SKM-1 treated with dmso at 0.1 percent for 144 hours (cell line): ENCODE results near the gene APOLD1.
A peak's percentile ranks its signal among the peaks of the same experiment; 100 is the strongest.
"Not testable (repeated sequence)": the region's sequence is repeated elsewhere in the genome, so short reads cannot be mapped to it uniquely, and the experiment has no call there.

Experiments
- DNase-seq: peaks from one replicate; lab custom pipeline; 2025; ENCODE audit not compliant: unreplicated experiment; lab: John Stamatoyannopoulos, UW

APOLD1 gene

DNA sequence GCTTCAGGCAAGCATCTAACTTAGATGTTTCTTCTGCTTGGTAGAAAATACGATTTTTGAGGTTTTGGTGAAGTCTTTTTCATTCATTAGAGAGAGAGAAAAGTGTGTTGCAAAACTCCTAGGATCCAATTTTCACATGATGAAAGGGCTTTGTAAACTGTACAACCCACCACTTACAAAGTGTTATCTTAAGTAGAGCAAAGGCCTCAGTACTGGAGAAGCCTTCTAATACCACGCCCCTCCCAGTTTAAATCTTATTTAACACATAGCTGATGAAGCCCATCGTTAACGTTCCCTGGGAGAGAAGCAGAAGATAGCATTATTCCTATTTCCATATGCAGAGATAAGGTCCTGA is 869 bp downstream of the APOLD1 start:
- no peak for DNase-seq

DNA sequence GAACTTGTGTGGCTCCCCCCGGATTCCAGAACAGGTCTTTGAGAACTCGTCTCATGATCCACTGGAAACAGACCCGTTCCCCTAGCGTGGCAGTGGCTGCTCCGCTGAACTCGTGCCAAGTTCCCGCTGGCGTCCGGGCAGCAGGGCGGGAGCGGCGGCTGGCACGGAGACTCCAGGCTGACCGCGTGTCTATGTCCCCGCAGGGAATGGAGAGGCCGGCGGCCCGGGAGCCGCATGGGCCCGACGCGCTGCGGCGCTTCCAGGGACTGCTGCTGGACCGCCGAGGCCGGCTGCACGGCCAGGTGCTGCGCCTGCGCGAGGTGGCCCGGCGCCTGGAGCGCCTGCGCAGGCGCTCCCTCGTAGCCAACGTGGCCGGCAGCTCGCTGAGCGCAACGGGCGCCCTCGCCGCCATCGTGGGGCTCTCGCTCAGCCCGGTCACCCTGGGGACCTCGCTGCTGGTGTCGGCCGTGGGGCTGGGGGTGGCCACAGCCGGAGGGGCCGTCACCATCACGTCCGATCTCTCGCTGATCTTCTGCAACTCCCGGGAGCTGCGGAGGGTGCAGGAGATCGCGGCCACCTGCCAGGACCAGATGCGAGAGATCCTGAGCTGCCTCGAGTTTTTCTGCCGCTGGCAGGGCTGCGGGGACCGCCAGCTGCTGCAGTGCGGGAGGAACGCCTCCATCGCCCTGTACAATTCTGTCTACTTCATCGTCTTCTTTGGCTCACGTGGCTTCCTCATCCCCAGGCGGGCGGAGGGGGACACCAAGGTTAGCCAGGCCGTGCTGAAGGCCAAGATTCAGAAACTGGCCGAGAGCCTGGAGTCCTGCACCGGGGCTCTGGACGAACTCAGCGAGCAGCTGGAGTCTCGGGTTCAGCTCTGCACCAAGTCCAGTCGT is 1.5 kb downstream of the APOLD1 start:
- DNase-seq = no peak

DNA sequence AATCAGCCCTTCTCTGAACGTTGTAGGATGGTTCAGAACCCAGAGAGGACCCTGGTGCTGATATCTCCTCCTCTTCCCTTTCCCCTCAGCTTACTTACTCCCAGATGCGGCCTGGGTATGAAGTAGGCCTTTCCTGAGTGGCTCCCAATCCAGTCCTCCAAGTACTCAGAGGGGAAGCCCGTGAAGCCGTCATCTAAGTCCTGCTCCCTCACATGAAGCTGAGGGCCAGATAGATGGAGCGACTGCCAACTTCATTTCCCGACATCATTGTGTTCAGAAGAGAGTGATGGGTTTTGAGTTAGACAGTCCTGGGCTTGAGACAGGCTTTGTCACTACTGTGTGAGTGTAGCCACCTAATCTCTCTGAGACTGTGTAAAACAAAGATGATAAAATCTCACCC is 2.7 kb downstream of the APOLD1 start:
- no peak for DNase-seq

DNA sequence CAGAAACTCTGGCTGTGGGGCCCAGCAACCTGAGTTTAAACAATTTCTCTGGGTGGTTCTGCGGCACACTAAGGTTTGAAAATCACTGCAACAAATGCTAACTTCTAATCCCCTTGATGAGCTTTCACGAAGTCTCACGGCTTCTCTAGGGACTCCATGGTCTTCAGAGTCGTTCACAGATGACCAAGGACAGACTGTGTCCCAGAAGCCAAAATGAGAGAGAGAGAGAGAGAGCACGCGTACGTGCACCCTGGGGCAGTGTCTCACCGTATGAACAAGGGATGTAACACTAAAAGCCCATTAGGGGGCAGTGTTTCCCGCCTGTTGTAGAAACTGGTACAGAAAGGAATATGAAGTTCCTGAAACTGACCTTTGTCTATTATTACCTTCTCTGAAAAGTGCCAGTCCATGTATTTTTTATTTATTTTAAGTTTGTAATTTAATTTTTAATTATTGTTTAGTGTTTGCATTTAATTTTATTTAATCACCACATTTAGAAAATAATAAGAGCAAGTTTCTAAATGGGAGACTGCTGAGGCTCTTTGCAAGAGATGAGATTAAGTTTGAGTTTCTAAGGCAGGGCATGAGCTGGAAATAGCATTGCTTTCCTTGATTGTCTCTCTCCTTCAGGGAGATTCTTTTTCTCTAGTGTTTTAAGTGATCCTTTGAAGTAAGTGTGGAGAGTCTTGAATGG is 3.4 kb downstream of the APOLD1 start:
- DNase-seq = peak; percentile 40

DNA sequence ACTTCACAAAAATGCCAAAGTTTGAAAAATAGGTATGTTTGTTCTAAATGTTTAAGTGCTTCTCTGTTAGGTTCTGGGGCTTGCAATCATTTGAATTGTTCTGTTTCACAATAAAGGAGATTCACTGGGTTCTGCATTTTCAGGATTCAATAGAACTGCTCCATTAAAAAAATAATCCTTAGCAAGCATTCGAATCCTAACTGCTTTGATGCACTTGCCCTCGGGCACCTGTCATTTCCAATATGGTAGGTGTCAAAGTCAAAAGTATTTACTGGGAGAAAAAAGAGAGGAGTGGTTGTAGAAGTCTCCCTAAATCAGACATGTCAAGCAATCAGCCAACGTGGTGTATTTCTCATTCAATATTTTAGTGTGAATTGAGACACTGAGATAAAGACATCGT is 5.5 kb downstream of the APOLD1 start:
- DNase-seq = no peak

DNA sequence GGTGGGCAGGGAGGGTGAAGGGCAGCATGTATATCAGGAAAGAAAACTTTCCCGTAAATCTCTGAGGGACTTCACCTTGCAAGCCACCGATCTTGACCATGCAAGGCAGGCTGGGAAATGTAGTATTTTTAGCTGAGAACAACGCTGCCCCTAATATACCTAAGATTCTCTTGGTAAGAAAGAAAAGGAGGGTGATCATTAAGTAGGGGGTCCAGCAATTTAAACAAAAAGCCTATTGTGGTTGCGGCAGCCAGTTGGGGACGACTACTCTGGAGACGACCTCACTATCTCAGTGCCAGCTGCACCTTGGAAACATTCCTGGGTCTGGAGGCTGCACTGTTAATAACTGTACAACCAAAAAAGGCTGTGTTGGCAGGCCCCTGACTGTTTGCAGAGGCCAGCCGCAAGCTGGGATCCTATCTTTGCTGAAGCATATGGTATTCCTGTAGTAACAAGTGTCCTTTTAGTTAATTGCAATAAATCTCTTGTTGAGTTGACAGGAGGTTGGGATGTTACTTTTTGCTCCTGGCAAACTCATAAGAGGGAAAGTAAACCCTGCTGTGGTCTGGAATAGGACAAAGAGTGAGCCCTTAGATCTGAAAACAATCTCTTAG is 6.4 kb downstream of the APOLD1 start:
- DNase-seq = no peak

DNA sequence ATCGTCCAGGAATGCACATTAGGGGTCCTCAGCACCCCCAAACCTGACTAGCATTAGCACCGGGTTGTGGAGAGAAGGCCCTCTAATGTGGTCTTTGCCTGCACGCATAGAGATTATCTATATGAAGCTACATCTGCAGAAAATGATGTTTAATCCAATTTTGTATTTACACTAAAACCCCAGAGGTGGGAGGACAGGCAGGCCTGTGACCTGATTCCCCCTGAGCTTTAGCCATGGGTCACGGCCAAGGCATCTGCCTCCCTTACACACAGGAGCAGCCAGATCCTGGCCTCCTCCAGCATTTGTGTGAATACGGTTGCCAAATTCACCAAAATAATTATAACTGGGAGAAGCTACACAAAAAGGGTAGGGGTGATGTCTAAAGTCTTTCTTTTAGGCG is 7.0 kb downstream of the APOLD1 start:
- no peak for DNase-seq

DNA sequence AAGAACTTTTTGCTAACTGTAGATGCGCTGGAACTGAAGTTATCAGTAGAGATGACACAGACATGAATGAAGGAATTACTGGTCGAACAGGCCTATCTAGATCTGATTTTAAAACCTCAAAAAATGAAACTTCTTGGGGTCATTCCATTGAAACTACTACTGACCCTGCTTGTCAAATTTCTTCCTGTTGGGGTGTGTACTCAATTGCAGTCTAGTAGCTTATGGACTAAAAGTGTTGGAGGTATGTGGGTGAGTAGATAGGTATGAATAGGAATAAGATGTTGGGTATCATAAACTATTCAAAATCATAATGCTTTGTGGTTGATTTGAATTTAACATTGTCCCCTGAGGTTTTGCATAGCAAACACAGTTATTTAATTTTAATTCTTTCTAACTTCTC is 9.2 kb downstream of the APOLD1 start:
- DNase-seq = no peak

DNA sequence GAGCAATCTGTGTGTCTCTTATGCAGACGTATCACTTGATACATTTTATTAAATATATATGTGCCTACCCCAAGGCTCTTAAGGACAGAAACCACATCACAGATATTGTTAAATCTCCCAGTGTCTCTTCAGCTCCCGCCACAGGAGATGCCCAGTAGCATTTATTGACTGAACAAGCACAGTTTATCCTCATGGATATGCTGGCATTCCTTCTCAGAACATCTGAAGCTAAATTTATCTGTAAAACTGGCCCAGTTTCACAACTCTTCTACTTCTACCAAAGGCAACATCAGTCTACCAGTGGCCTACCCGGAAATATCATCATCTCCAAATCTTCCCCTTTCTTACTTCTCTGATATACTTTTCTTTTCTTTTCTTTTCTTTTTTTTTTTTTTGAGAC is 10.7 kb downstream of the APOLD1 start:
- no peak for DNase-seq

DNA sequence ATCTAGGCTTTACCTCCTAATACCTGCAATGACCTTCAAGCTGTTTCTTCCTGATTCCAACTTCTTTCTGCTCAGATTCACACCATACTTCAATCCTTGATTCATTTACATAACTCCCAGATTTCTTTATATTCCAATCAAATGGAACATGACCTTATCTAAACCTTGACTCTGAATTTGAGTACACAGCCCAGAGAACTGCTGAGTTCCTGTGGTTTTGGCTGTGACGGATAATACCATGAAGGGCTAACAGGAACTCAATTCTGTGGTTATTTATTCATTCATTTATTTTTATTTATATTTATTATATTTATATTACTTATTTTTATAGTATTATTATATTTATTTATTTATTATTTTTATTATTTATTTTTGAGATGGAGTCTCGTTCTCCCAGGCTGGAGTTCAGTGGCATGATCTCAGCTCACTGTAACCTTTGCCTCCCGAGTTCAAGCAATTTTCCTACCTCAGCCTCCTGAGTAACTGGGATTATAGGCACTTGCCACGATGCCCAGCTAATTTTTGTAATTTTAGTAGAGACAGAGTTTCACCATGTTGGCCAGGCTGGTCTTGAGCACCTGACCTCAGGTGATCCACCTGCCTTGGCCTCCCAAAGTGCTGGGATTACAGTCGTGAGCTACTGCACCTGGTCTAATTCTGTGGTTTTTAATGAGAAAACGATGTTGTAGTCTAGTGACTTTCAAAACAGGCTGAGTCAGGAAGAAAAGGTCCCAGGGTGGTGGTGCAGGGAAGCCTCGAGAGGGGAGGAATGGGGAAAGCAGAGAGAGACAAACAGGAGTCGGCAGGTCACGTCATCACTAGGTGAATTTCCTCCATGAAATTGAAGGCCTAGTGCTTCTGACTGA is 11.7 kb downstream of the APOLD1 start:
- DNase-seq = no peak

DNA sequence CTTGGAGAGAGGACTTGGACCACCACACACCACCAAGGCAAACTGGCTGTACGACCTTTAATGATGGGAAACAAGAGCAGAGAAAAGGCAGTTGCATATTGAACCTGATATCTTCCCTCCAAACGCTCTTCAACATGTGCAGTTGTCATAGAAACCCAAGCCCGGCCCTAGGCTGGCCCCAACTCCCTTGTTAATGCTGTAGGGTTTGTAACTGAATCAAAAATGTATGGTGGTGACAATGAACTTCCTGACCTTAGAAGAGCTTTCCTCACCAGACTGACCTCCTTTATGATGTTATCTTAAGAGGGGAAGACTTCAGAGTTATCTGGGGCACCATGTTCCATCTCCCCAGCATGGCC is 12.3 kb downstream of the APOLD1 start:
- DNase-seq = no peak

DNA sequence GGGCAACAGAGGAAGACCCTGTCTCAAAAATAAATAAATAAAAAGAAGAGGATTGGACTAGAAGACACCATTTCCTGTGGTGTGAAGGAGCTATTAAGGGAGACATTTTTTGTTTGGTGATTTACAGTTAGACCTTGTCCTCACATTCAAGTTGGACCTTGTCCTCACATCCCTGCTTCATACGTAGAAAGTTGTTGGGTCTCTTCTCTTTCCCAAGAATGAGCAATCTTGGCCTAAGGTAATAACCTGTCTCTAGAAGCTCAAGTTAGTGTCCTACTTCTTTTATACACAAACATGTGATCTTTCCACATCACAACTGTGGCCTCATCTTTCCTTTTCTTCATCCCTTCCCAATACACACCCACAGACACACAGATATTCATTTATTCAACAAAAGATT is 13.0 kb downstream of the APOLD1 start:
- no peak for DNase-seq

DNA sequence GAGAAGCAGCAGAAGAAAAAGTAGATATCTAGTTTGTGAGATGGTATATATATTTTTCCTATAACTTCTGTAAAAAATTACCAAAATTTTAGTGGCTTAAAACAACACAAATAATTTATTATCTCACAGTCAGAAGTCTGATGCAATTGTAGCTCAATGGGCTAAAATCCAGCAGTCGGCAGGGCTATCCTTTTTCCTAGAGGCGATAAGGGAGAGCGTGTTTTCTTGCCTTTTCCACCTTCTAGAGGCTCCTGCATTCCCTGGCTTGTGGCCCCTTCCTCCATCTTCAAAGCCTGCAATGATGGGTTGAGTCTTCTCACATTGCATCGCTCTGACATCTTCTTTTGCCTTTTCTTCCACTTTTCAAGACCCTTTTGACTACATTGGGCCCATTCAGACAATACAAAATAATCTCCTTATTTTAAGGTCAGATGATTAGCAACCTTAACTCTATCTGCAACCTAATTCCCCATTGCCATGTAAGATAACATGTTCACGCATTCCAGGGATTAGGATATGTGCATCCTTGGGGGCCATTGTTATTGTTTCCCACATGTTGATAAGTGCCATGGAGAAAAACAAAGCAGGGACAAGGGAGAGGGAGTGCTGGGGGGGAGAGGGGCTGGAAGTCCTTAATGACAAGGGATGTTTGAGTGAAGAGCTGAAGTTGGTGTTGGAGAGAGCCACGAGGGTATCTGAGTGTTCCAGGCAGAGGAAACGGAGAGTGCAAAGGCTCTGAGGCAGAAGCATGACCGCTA is 13.9 kb downstream of the APOLD1 start:
- no peak for DNase-seq

DNA sequence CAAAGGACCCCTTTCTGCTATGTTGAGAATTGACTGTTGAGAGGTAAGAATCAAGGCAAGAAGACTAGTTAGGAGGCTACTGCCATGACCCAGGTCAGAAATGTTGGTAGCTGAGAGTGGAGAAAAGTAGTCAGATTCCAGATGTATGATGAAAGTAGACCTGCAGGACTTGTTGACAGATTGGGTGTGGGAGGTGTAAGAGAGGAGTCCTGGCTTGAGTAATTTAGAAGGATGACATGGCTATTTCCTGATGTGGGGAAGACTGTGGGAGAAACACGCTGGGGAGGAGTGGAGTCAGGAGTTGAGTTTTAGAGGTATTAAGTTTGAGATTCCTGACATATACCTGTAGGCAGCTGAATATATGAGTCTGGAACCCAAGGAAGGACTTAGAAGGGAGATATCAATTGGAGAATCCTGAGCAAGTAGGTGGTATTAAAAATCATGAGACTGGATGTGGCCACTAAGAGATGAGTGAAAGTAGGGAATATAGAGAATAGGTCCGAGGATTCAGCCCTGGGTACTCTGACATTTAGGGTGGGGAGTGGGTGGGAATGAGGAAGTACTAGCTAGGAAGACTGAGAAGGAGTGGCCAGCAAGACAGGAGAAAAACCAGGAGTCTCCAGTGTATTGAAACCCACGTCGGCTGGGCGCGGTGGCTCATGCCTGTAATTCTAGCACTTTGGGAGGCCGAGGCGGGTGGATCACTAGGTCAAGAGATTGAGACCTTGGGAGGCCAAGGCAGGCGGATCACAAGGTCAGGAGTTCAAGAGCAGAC is 15.1 kb downstream of the APOLD1 start:
- no peak for DNase-seq

DNA sequence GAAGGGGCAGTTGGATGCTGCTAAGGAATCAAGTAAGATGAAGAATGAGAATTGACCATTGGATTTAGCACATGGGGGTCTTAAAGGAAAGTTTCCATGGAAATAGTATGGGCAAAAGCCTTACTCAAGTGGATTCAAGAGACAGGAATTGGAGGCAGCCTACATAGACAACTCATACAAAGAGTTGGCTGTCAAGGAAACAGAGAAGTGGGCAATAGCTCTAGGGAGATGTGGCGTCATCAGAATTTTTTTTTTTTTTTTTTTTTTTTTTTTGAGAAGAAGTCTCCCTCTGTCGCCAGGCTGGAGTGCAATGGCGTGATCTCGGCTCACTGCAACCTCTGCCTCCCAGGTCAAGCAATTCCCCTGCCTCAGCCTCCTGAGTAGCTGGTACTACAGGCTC is 16.2 kb downstream of the APOLD1 start:
- not testable (repeated sequence) for DNase-seq

DNA sequence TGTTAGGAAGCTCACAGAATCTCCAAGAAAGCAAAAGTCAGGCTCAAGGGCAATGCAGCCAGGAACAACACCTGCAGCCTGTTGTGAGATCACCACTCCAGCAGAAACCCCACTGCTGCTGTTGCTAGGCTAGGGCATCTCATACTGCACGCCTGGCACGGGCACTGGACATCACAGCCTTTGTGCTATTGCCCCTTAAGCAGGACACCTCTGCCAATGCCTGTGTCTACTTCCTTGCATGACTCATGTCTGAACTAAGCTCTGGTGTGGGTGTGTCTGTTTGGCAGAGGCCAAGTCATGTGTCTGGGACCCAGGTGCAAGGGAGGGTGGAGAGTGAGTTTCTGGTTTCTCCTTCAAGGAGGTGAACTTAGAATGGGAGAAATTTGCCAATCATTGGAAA is 17.7 kb downstream of the APOLD1 start:
- DNase-seq = no peak

DNA sequence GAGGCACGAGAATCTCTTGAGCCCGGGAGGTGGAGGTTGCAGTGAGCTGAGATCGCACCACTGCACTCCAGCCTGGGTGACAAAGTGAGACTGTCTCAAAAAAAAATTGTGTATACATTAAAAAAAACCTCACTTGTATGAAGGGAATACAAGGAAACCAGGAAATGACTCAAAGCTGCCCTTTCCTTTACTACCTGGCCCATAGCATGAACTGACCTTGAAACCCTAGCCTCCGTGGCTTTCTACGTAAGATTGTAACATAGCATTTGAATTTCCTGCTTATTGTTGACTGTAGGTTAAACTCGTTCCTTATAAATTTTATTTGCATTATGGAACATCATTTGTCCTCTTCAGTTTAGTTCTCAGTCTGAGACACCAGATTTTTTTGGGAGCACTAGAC is 18.6 kb downstream of the APOLD1 start:
- DNase-seq = no peak

DNA sequence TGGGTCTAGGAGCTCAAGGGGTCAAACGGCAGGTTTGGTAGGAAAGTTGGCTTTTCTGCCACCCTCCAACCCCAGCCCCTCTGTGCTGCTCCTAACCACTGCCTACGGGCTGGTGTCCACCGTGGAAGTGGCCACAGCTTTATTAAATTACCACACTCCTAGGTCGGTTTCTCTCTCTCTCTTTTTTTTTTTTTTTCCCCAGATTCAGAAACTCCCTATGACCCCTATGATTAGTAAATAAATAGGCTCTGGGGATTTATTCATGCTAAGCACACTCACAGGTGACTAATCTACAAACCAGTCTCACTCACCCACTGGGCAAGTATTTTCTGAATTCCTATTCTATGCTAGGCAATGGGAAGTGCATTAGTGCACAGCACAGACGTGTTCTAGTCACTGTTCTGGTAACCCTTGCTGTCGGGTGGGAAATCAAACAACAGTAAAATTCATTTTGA is 19.0 kb downstream of the APOLD1 start:
- DNase-seq = no peak

DNA sequence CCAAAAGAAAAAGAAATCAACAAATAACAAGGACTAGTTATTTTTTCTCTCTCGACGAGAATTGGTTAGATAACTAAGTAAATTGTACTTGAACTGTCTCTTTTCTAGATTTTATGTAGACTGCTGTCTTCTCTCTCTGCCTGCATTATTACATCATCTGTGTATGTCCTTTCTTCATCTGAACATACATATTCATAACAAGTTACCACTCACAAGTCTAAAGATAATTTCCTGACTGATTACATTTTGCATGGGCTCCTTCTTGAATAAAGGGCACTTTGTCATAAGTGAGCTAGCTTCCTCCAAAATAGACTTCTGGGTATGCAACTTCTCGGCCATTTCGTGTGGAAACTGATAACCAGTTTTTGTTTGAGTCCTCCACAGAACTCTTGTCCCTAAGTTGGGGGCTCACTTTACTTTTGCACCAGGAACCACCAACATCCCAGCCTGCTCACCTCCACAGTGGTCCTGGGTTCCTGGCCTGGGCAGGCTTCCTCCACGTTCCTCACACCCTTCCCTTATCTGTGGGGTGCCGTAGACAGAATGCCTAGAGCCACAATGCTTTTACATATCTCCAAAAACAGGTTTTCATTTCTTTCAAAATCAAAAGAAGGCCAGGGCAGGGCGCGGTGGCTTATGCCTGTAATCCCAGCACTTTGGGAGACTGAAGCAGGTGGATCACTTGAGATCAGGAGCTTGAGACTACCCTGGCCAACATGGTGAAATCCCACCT is 21.5 kb downstream of the APOLD1 start:
- DNase-seq = no peak
